SK-N-SH treated with all-trans-retinoic acid at 6 μM for 48 hours (cell line): ENCODE measurements around the gene SLC24A5.

Experiments
- ATAC-seq: fragments of 200-7000 bp; cut with Tn5 transposase; 3 replicates; pipeline ENCODE4 v1.9.1; 2020; ENCODE audit warnings: mild to moderate bottlenecking, moderate library complexity
- BACH2 ChIP-seq: fragments of 250-450 bp; sonication (Bioruptor Pico); IDR thresholded peaks from 2 replicates; pipeline ENCODE4 v1.9.0; 2021; ENCODE audit warnings: mild to moderate bottlenecking, borderline replicate concordance
- CREB5 ChIP-seq: fragments of 250-450 bp; sonication (Bioruptor Pico); IDR thresholded peaks from 2 replicates; pipeline ENCODE4 v1.5.1; 2020; ENCODE audit warnings: low read depth, mild to moderate bottlenecking, moderate library complexity
- CSRNP3 ChIP-seq: fragments of 250-450 bp; sonication (Bioruptor Pico); IDR thresholded peaks from 2 replicates; pipeline ENCODE4 v1.5.1; 2021; ENCODE audit warnings: mild to moderate bottlenecking, moderate library complexity
- ESRRG ChIP-seq: fragments of 250-450 bp; sonication (Bioruptor Pico); IDR thresholded peaks from 2 replicates; pipeline ENCODE4 v1.6.1; 2021; ENCODE audit warnings: mild to moderate bottlenecking
- GLIS3 ChIP-seq: fragments of 250-450 bp; sonication (Bioruptor Pico); IDR thresholded peaks from 2 replicates; pipeline ENCODE4 v1.5.0; 2020; ENCODE audit warnings: mild to moderate bottlenecking, moderate library complexity
- OSR1 ChIP-seq: fragments of 250-450 bp; sonication (Bioruptor Pico); IDR thresholded peaks from 2 replicates; pipeline ENCODE4 v1.8.0; 2022; ENCODE audit warnings: moderate library complexity, mild to moderate bottlenecking, inconsistent platforms
- PATZ1 ChIP-seq: fragments of 250-450 bp; sonication (Bioruptor Pico); IDR thresholded peaks from 2 replicates; pipeline ENCODE4 v1.8.0; 2020; ENCODE audit warnings: mild to moderate bottlenecking, moderate library complexity, borderline replicate concordance
- POU6F1 ChIP-seq: fragments of 250-450 bp; sonication (Bioruptor Pico); IDR thresholded peaks from 2 replicates; pipeline ENCODE4 v1.8.0; 2021; ENCODE audit warnings: low read depth, mild to moderate bottlenecking, moderate library complexity, borderline replicate concordance
- PPARA ChIP-seq: fragments of 250-450 bp; sonication (Bioruptor Pico); IDR thresholded peaks from 2 replicates; pipeline ENCODE4 v1.5.0; 2020; ENCODE audit warnings: mild to moderate bottlenecking, borderline replicate concordance
- RARB ChIP-seq: fragments of 250-450 bp; sonication (Bioruptor Pico); IDR thresholded peaks from 2 replicates; pipeline ENCODE4 v1.8.0; 2021; ENCODE audit warnings: mild to moderate bottlenecking, moderate library complexity
- TCF4 ChIP-seq: fragments of 250-450 bp; sonication (Bioruptor Pico); IDR thresholded peaks from 2 replicates; pipeline ENCODE4 v1.8.0; 2021; ENCODE audit warnings: mild to moderate bottlenecking, moderate library complexity, borderline replicate concordance
- TOX ChIP-seq: fragments of 250-450 bp; sonication (Bioruptor Pico); IDR thresholded peaks from 2 replicates; pipeline ENCODE4 v1.8.0; 2021; ENCODE audit warnings: mild to moderate bottlenecking, moderate library complexity, borderline replicate concordance
- TSHZ2 ChIP-seq: fragments of 250-450 bp; sonication (Bioruptor Pico); IDR thresholded peaks from 2 replicates; pipeline ENCODE4 v1.5.0; 2020; ENCODE audit warnings: mild to moderate bottlenecking, moderate library complexity
- ZC3H10 ChIP-seq: fragments of 250-450 bp; sonication (Bioruptor Pico); IDR thresholded peaks from 2 replicates; pipeline ENCODE4 v1.5.1; 2021; ENCODE audit warnings: mild to moderate bottlenecking, moderate library complexity
- ZFP3 ChIP-seq: fragments of 250-450 bp; sonication (Bioruptor Pico); IDR thresholded peaks from 2 replicates; pipeline ENCODE4 v1.5.0; 2020; ENCODE audit warnings: mild to moderate bottlenecking, moderate library complexity
- ZFP30 ChIP-seq: fragments of 450-650 bp; formaldehyde crosslinking; IDR thresholded peaks from 2 replicates; pipeline ENCODE4 v1.5.0; 2022; ENCODE audit warnings: mild to moderate bottlenecking, moderate library complexity
- ZNF565 ChIP-seq: fragments of 450-650 bp; formaldehyde crosslinking; conservative IDR thresholded peaks from 2 replicates; pipeline ENCODE4 v1.5.0; 2020; ENCODE audit warnings: low read depth, mild to moderate bottlenecking, moderate library complexity
- ZNF70 ChIP-seq: fragments of 450-650 bp; formaldehyde crosslinking; IDR thresholded peaks from 2 replicates; pipeline ENCODE4 v1.5.0; 2020; ENCODE audit warnings: mild to moderate bottlenecking, moderate library complexity
- ZNF8 ChIP-seq: fragments of 450-650 bp; formaldehyde crosslinking; IDR thresholded peaks from 2 replicates; pipeline ENCODE4 v1.5.0; 2020; ENCODE audit warnings: mild to moderate bottlenecking, moderate library complexity

SLC24A5 gene

GRCh38 chr15:48086576-48086975, 34.2 kb upstream of the SLC24A5 start:
- TF ChIP-seq OSR1 (CRISPR knock-in tag) (no peak), PATZ1 (CRISPR knock-in tag) (no peak), ZNF8 (no peak), TOX (no peak), PPARA (CRISPR knock-in tag) (no peak), ZFP30 (CRISPR knock-in tag) (no peak), TSHZ2 (CRISPR knock-in tag) (no peak), GLIS3 (no peak), ZNF70 (CRISPR knock-in tag) (no peak), CREB5 (CRISPR knock-in tag) (no peak), ESRRG (CRISPR knock-in tag) (no peak)
- no peak for ATAC-seq

GRCh38 chr15:48087844-48088243, 32.9 kb upstream of the SLC24A5 start:
- ATAC-seq, result no peak
- no peak for TF ChIP-seq ZFP30 (CRISPR knock-in tag)
- TF ChIP-seq ZNF8, result no peak
- TF ChIP-seq ZC3H10, result no peak
- TF ChIP-seq TCF4 (CRISPR knock-in tag), result no peak
- TF ChIP-seq ZNF70 (CRISPR knock-in tag), result no peak
- no peak for TF ChIP-seq CREB5 (CRISPR knock-in tag)
- no peak for TF ChIP-seq RARB (CRISPR knock-in tag)
- no peak for TF ChIP-seq POU6F1 (CRISPR knock-in tag)
- TF ChIP-seq OSR1 (CRISPR knock-in tag), result no peak
- no peak for TF ChIP-seq CSRNP3
- no peak for TF ChIP-seq GLIS3
- no peak for TF ChIP-seq BACH2
- TF ChIP-seq PPARA (CRISPR knock-in tag), result no peak

GRCh38 chr15:48089702-48090101, 31.1 kb upstream of the SLC24A5 start:
- ATAC-seq, result no peak
- TF ChIP-seq PATZ1 (CRISPR knock-in tag), result no peak
- no peak for TF ChIP-seq BACH2
- TF ChIP-seq ESRRG (CRISPR knock-in tag), result no peak
- TF ChIP-seq CREB5 (CRISPR knock-in tag), result no peak
- no peak for TF ChIP-seq ZNF70 (CRISPR knock-in tag)
- TF ChIP-seq POU6F1 (CRISPR knock-in tag), result no peak
- no peak for TF ChIP-seq CSRNP3
- TF ChIP-seq TOX, result no peak
- no peak for TF ChIP-seq OSR1 (CRISPR knock-in tag)
- TF ChIP-seq ZFP3, result no peak
- TF ChIP-seq ZNF565 (CRISPR knock-in tag), result no peak
- no peak for TF ChIP-seq ZNF8
- TF ChIP-seq GLIS3, result no peak
